Measurements from ENCODE around the gene HYAL1. TPM values are rescaled to one million over a fixed set of nuclear protein-coding genes. Genes with fewer than 3 reads are reported as not detected.
"Not testable (repeated sequence)": the region's sequence is repeated elsewhere in the genome, so short reads cannot be mapped to it uniquely, and the experiment has no call there.

HYAL1 gene
- total RNA-seq, 1 experiment from 2014 or later, result 0.37 TPM

- no peak overlapping the region for H3K27ac ChIP-seq (ENCODE audit: low read depth, low read length, poor library complexity, severe bottlenecking)
- intact Hi-C loops (cut with micrococcal nuclease; ENCODE audit: unreplicated experiment), result no loop called here
- TF ChIP-seq CTCF (conservative IDR thresholded peaks at IDR 0.05; ENCODE audit: low read depth, low read length) (peak; percentile 81), EZH2 (IDR thresholded peaks at IDR 0.05; ENCODE audit: borderline replicate concordance, low read depth, low read length, poor library complexity, severe bottlenecking) (no peak)
- H3K4me1 ChIP-seq (ENCODE audit: insufficient read depth, low read length, poor library complexity, severe bottlenecking), result no peaks in the 10 kb centered on the region
- POLR2A ChIA-PET (ENCODE audit: low non-redundant PET), result no interaction called here
- H3K4me3 ChIP-seq (ENCODE audit: low read depth, low read length, poor library complexity, severe bottlenecking), result no peak overlapping the region
- CTCF ChIA-PET, result interaction anchor here (0.6 to 0.7 kb wide), 2 partner anchors 127 to 1319 kb away, joined by 7 to 8 read pairs; no protein-coding TSS in a partner anchor
- H3K9me3 ChIP-seq (ENCODE audit: low read depth, low read length, poor library complexity, severe bottlenecking), result no peaks in the 10 kb centered on the region
- H3K27me3 ChIP-seq (replicated peaks; ENCODE audit: insufficient read depth, low read depth, low read length, poor library complexity), result peaks cover 4% of the 10 kb centered on the region
- peak; percentile 60 for DNase-seq (ENCODE audit: low spot score)
- no TSS peak for BruUV-seq (replicated peaks)
- no peaks in the 10 kb centered on the region for H3K36me3 ChIP-seq (ENCODE audit: insufficient read depth, low read length, poor library complexity, severe bottlenecking)
These were observed 28.8 kb downstream of the HYAL1 start for GRCh38 chr3:50274371-50275104.

GRCh38 chr3:50273689-50274065, 29.7 kb downstream of the HYAL1 start:
- CTCF ChIA-PET, result interaction anchor here (0.6 kb wide), 1 partner anchor 340 kb away, joined by 3 read pairs; no protein-coding TSS in a partner anchor
- Histone ChIP-seq H3K27me3 (replicated peaks; ENCODE audit: insufficient read depth, low read depth, low read length, poor library complexity) (peaks cover 4% of the 10 kb centered on the region), H3K4me1 (ENCODE audit: insufficient read depth, low read length, poor library complexity, severe bottlenecking) (no peaks in the 10 kb centered on the region), H3K9me3 (ENCODE audit: low read depth, low read length, poor library complexity, severe bottlenecking) (no peaks in the 10 kb centered on the region), H3K27ac (ENCODE audit: low read depth, low read length, poor library complexity, severe bottlenecking) (no peak overlapping the region), H3K4me3 (ENCODE audit: low read depth, low read length, poor library complexity, severe bottlenecking) (no peak overlapping the region), H3K36me3 (ENCODE audit: insufficient read depth, low read length, poor library complexity, severe bottlenecking) (no peaks in the 10 kb centered on the region)
- no TSS peak for BruUV-seq (replicated peaks)
- POLR2A ChIA-PET (ENCODE audit: low non-redundant PET), result no interaction called here
- intact Hi-C loops (cut with micrococcal nuclease; ENCODE audit: unreplicated experiment), result loop anchor here (1.0 kb wide), 2 partner anchors 46 to 81 kb away; no protein-coding TSS in a partner anchor
- TF ChIP-seq EZH2 (IDR thresholded peaks at IDR 0.05; ENCODE audit: borderline replicate concordance, low read depth, low read length, poor library complexity, severe bottlenecking), result no peak
- TF ChIP-seq CTCF (conservative IDR thresholded peaks at IDR 0.05; ENCODE audit: low read depth, low read length), result no peak
- DNase-seq (ENCODE audit: low spot score), result no peak

- Histone ChIP-seq H3K4me1 (ENCODE audit: insufficient read depth, low read length, poor library complexity, severe bottlenecking) (no peaks in the 10 kb centered on the region), H3K9me3 (ENCODE audit: low read depth, low read length, poor library complexity, severe bottlenecking) (no peaks in the 10 kb centered on the region), H3K4me3 (ENCODE audit: low read depth, low read length, poor library complexity, severe bottlenecking) (peak overlapping the region; percentile 25), H3K27ac (ENCODE audit: low read depth, low read length, poor library complexity, severe bottlenecking) (no peak overlapping the region), H3K36me3 (ENCODE audit: insufficient read depth, low read length, poor library complexity, severe bottlenecking) (no peaks in the 10 kb centered on the region), H3K27me3 (replicated peaks; ENCODE audit: insufficient read depth, low read depth, low read length, poor library complexity) (peaks cover 4% of the 10 kb centered on the region)
- POLR2A ChIA-PET (ENCODE audit: low non-redundant PET), result no interaction called here
- peak; percentile 59 for DNase-seq (ENCODE audit: low spot score)
- intact Hi-C loops (cut with micrococcal nuclease; ENCODE audit: unreplicated experiment), result loop anchor here (1.0 kb wide), 2 partner anchors 46 to 81 kb away; no protein-coding TSS in a partner anchor
- TF ChIP-seq CTCF (conservative IDR thresholded peaks at IDR 0.05; ENCODE audit: low read depth, low read length) (peak; percentile 82), EZH2 (IDR thresholded peaks at IDR 0.05; ENCODE audit: borderline replicate concordance, low read depth, low read length, poor library complexity, severe bottlenecking) (no peak)
- CTCF ChIA-PET, result interaction anchor here (0.6 kb wide), 1 partner anchor 341 kb away, joined by 3 read pairs; no protein-coding TSS in a partner anchor
- no TSS peak for BruUV-seq (replicated peaks)
These were observed 30.3 kb downstream of the HYAL1 start for GRCh38 chr3:50272911-50273688.

- H3K4me3 ChIP-seq (ENCODE audit: low read depth, low read length, poor library complexity, severe bottlenecking); DNase-seq (ENCODE audit: low spot score); H3K27ac ChIP-seq (ENCODE audit: low read depth, low read length, poor library complexity, severe bottlenecking); POLR2A ChIA-PET (ENCODE audit: low non-redundant PET); H3K9me3 ChIP-seq (ENCODE audit: low read depth, low read length, poor library complexity, severe bottlenecking); H3K36me3 ChIP-seq (ENCODE audit: insufficient read depth, low read length, poor library complexity, severe bottlenecking); intact Hi-C loops (cut with micrococcal nuclease; ENCODE audit: unreplicated experiment); CTCF ChIA-PET; BruUV-seq (replicated peaks); H3K4me1 ChIP-seq (ENCODE audit: insufficient read depth, low read length, poor library complexity, severe bottlenecking); H3K27me3 ChIP-seq (replicated peaks; ENCODE audit: insufficient read depth, low read depth, low read length, poor library complexity): not testable (repeated sequence)
These were observed 30.9 kb downstream of the HYAL1 start for GRCh38 chr3:50272538-50272910.

All from A673 (cell line).